ENCODE results near the gene DGCR8. TPM values are rescaled to one million over a fixed set of nuclear protein-coding genes. Genes with fewer than 3 reads are reported as not detected.
A peak's percentile ranks its signal among the peaks of the same experiment; 100 is the strongest.

DGCR8 gene
- total and polyA plus RNA-seq, 2 of the 4 experiments (the other 2 are of a cell fraction): 16.7 to 25.3 TPM

DNA sequence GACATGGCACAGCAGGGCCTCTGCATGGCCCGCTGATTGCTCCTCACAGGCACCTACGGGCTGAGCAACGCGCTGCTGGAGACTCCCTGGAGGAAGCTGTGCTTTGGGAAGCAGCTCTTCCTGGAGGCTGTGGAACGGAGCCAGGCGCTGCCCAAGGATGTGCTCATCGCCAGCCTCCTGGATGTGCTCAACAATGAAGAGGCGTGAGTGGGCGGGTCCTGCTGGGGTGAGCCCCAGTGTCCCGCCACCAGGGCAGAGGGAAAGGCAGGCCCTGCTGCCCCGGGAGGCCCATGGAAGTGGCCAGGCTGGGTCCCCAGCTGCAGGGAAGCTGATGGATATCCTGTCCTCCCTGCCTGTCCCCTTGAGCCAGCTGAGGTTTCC is 18.6 kb upstream of the DGCR8 start:
- no TSS peak for BruUV-seq (replicated peaks)

More for the DNA sequence above, 18.6 kb upstream of the DGCR8 start:
- ChIA-PET POLR2A (ENCODE audit: unreplicated experiment) (no interaction called here), CTCF (no interaction called here)
- Histone ChIP-seq H3K4ac (ENCODE audit: low read depth, low read length) (no peak overlapping the region), H3K36me3 (ENCODE audit: control insufficient read depth, insufficient read depth, low read length) (peaks cover 40% of the 10 kb centered on the region), H4K5ac (ENCODE audit: low read depth, low read length) (no peak overlapping the region), H4K20me1 (ENCODE audit: insufficient read depth, low read length) (no peaks in the 10 kb centered on the region; the same call in 1 of the 2 replicates), H4K91ac (ENCODE audit: insufficient read depth, low read depth, low read length) (no peak overlapping the region), H2BK20ac (ENCODE audit: low read depth, low read length) (no peak overlapping the region), H3K9me3 (ENCODE audit: control insufficient read depth, insufficient read depth, low read length) (no peaks in the 10 kb centered on the region), H3K27me3 (ENCODE audit: control insufficient read depth, insufficient read depth, low read length) (no peaks in the 10 kb centered on the region), H3K4me1 (ENCODE audit: control insufficient read depth, insufficient read depth, low read length) (no peaks in the 10 kb centered on the region), H3K56ac (ENCODE audit: extremely low read depth, insufficient read depth, low read length) (no peak overlapping the region), H3K18ac (ENCODE audit: low read depth, low read length) (no peak overlapping the region), H2AFZ (replicated peaks; ENCODE audit: low read length, poor library complexity) (no peak overlapping the region), H4K8ac (ENCODE audit: low read depth in 2 of 2, low read length in 2 of 2) (no peak overlapping the region), H2AK9ac (replicated peaks; ENCODE audit: low read depth, low read length, poor library complexity) (no peak overlapping the region), H3K14ac (replicated peaks; ENCODE audit: low read depth, low read length) (no peak overlapping the region), H2AK5ac (ENCODE audit: low read depth, low read length) (no peak overlapping the region), H3K79me1 (ENCODE audit: low read depth in 1 of 2, low read length in 2 of 2) (peaks cover 5 to 8% of the 10 kb centered on the region in 2 experiments; a peak in 1 of 4 replicates), H2BK120ac (ENCODE audit: low read depth, low read length) (no peak overlapping the region), H2BK15ac (ENCODE audit: low read depth, low read length) (no peak overlapping the region), H3K9me1 (ENCODE audit: insufficient read depth, low read length) (peaks cover 6% of the 10 kb centered on the region), H3K4me3 (ENCODE audit: insufficient read depth, low read depth, low read length) (no peak overlapping the region), H3K4me2 (ENCODE audit: low read depth, low read length) (no peak overlapping the region), H3K27ac (ENCODE audit: insufficient read depth, low read length) (no peak overlapping the region), H3K9ac (ENCODE audit: low read depth, low read length) (no peak overlapping the region), H2BK5ac (ENCODE audit: low read depth, low read length, poor library complexity, severe bottlenecking) (no peak overlapping the region), H3K23ac (ENCODE audit: low read depth, low read length) (no peak overlapping the region)
- DNase-seq (peak; percentile 8), ATAC-seq (ENCODE audit: low read depth) (no peak)
- intact Hi-C loops (cut with micrococcal nuclease) (no loop called here), in situ Hi-C loops (cut with MboI; ENCODE audit: low sequenced_read_pairs) (no loop called here), dilution Hi-C loops (cut with HindIII; ENCODE audit: low sequenced_read_pairs, unreplicated experiment) (no loop called here)
- TF ChIP-seq POLR2A (IDR thresholded peaks at IDR 0.05; ENCODE audit: low read depth, low read length) (no peak), MAZ (IDR thresholded peaks at IDR 0.05; ENCODE audit: borderline replicate concordance, low read depth, low read length) (no peak)
- 87% methylated on average over 8 of the region's 11 CpGs; no CpG with 5 or more reads in 1 of the 2 experiments for WGBS, 2 experiments (ENCODE audit: extremely low coverage in 2 of 2, insufficient read length in 1 of 2)
